ENCODE data around the gene GLI2.

Gene GLI2

DNA sequence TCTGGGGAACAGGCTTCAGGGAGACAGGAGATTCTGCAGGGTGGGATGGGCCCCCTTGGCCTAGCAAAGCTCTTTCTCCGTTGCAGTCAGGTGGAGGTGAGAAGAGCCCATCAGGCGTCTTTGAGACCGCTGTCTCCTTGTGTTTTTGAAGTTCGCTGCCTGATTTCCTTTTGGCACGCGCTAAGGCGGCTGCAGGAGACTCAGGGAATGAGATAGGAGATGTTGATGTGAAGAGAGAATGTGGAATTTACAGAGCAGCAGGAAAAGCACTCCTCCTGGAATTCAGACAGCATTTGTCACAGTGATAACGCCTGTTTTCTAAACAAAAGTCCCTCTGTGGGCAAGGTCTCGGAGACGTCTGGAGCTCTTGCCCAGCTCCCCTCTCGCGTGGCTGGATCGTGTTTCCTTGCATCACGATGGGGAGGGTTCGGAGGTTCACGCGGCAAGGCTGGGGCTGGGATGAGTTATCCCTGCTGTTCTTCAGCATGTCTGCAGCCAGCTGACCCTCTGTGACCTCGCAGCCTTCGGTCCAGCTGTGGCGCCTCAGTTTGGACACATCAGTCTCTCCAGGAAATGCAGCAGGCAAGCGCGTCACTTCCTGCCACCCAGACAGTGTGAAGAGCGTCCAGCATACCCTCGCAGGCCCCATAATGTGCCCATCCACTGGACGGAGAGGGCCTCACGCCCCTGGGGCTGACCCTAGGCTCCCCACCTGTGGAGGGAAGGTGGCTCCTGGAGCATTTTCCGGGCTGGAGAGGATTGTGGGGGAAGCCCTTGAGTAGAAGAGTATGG, 30.2 kb downstream of the GLI2 start:
- no peak overlapping the region for H2BK120ac ChIP-seq (ENCODE audit: low read depth, low read length)
- peak overlapping the region; percentile 42 for H3K14ac ChIP-seq (ENCODE audit: low read length)
- peaks cover 2 to 32% of the 10 kb centered on the region in 2 donors for H3K36me3 ChIP-seq (replicated peaks in 1 of 2; ENCODE audit: control insufficient read depth in 2 of 2, insufficient read depth in 2 of 2, low read length in 2 of 2)
- H3K4ac ChIP-seq (ENCODE audit: low read length), result no peak overlapping the region
- H3K79me1 ChIP-seq (ENCODE audit: low read depth, low read length), result peaks cover 36% of the 10 kb centered on the region
- no peaks in the 10 kb centered on the region for H3K9me3 ChIP-seq (replicated peaks in 1 of 2; ENCODE audit: control insufficient read depth in 2 of 2, insufficient read depth in 1 of 2, low read depth in 1 of 2, low read length in 2 of 2)
- H3K4me1 ChIP-seq (ENCODE audit: control insufficient read depth in 2 of 2, insufficient read depth in 1 of 2, low read depth in 1 of 2, low read length in 2 of 2), result peaks cover 42 to 49% of the 10 kb centered on the region in 2 donors
- H4K8ac ChIP-seq (ENCODE audit: low read depth, low read length), result peak overlapping the region; percentile 23
- no peak overlapping the region for H2BK12ac ChIP-seq (ENCODE audit: low read length)
- H3K4me2 ChIP-seq (ENCODE audit: insufficient read depth, low read length, poor library complexity, severe bottlenecking), result no peak overlapping the region
- DNase-seq (ENCODE audit: low spot score), result no peak
- H4K91ac ChIP-seq (ENCODE audit: low read depth, low read length, poor library complexity), result no peak overlapping the region
- WGBS, 2 donors (ENCODE audit: extremely low coverage in 2 of 2, insufficient read length in 2 of 2, insufficient replicate concordance in 1 of 2), result no CpG with 5 or more reads among the region's 27 CpGs
- H3K27ac ChIP-seq (replicated peaks; ENCODE audit: low read length), result no peak overlapping the region
- H3K4me3 ChIP-seq (ENCODE audit: low read length in 2 of 2), result no peak overlapping the region
- no peak overlapping the region for H2BK5ac ChIP-seq (ENCODE audit: low read length)
- H2BK15ac ChIP-seq (ENCODE audit: low read length), result peak overlapping the region; percentile 0
- H2AK5ac ChIP-seq (ENCODE audit: low read depth, low read length), result peak overlapping the region; percentile 41
- H3K27me3 ChIP-seq (ENCODE audit: control insufficient read depth in 3 of 3, insufficient read depth in 3 of 3, low read depth in 1 of 3, low read length in 3 of 3), result no peaks in the 10 kb centered on the region
- no peak overlapping the region for H2AFZ ChIP-seq (ENCODE audit: low read length)
- no peak overlapping the region for H3K23ac ChIP-seq (ENCODE audit: low read depth, low read length, poor library complexity)
- peak overlapping the region; percentile 60 for H3K9ac ChIP-seq (ENCODE audit: low read depth, low read length, poor library complexity)
- H3K18ac ChIP-seq (ENCODE audit: low read length), result peak overlapping the region; percentile 87

- Histone ChIP-seq H2BK120ac (ENCODE audit: low read depth, low read length) (no peak overlapping the region), H2BK15ac (ENCODE audit: low read length) (no peak overlapping the region), H3K18ac (ENCODE audit: low read length) (no peak overlapping the region), H3K79me1 (ENCODE audit: low read depth, low read length) (peaks cover 38% of the 10 kb centered on the region), H3K4me3 (ENCODE audit: low read length in 2 of 2) (no peak overlapping the region), H2AFZ (ENCODE audit: low read length) (no peak overlapping the region), H4K91ac (ENCODE audit: low read depth, low read length, poor library complexity) (no peak overlapping the region), H3K14ac (ENCODE audit: low read length) (peak overlapping the region; percentile 42), H2BK5ac (ENCODE audit: low read length) (no peak overlapping the region), H4K8ac (ENCODE audit: low read depth, low read length) (peak overlapping the region; percentile 23), H3K4me2 (ENCODE audit: insufficient read depth, low read length, poor library complexity, severe bottlenecking) (no peak overlapping the region), H3K9me3 (replicated peaks in 1 of 2; ENCODE audit: control insufficient read depth in 2 of 2, insufficient read depth in 1 of 2, low read depth in 1 of 2, low read length in 2 of 2) (no peaks in the 10 kb centered on the region), H3K9ac (ENCODE audit: low read depth, low read length, poor library complexity) (no peak overlapping the region), H3K4me1 (ENCODE audit: control insufficient read depth in 2 of 2, insufficient read depth in 1 of 2, low read depth in 1 of 2, low read length in 2 of 2) (peaks cover 48 to 50% of the 10 kb centered on the region in 2 donors), H3K27ac (replicated peaks; ENCODE audit: low read length) (no peak overlapping the region), H3K23ac (ENCODE audit: low read depth, low read length, poor library complexity) (no peak overlapping the region), H3K36me3 (replicated peaks in 1 of 2; ENCODE audit: control insufficient read depth in 2 of 2, insufficient read depth in 2 of 2, low read length in 2 of 2) (peaks cover 2 to 26% of the 10 kb centered on the region in 2 donors), H2AK5ac (ENCODE audit: low read depth, low read length) (no peak overlapping the region), H3K27me3 (ENCODE audit: control insufficient read depth in 3 of 3, insufficient read depth in 3 of 3, low read depth in 1 of 3, low read length in 3 of 3) (no peaks in the 10 kb centered on the region), H2BK12ac (ENCODE audit: low read length) (no peak overlapping the region), H3K4ac (ENCODE audit: low read length) (no peak overlapping the region)
- DNase-seq (ENCODE audit: low spot score), result no peak
- no CpG with 5 or more reads among the region's 14 CpGs for WGBS, 2 donors (ENCODE audit: extremely low coverage in 2 of 2, insufficient read length in 2 of 2, insufficient replicate concordance in 1 of 2)
These were observed 31.0 kb downstream of the GLI2 start for GRCh38 chr2:120766470-120767351.

DNA sequence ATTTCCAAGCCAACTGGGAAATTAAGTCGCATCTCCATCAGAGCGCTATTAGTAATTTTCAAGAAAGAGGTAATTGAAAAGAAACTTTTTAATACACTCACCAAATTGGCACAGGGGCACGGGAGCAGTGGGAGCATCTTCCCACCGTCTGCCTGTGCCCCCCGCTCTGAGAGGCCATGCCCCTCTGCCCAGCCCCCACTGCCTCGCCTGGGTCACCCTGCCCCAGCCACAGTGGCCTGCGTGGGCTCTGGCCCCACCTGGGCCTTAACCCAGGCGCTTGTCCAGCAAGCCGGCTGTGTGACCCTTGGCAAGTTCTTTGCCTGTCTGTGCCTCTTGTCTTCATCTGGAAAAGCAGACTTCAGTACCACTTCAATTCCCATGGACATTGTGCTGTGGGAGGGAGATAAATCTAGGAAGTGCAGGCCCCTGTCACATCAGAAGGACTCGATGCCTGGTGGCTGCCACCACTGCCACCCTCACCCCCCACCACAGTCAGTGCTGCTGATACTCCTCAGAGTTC, 31.9 kb downstream of the GLI2 start:
- Histone ChIP-seq H3K27me3 (ENCODE audit: control insufficient read depth in 3 of 3, insufficient read depth in 3 of 3, low read depth in 1 of 3, low read length in 3 of 3) (no peaks in the 10 kb centered on the region), H3K9ac (ENCODE audit: low read depth, low read length, poor library complexity) (no peak overlapping the region), H2BK5ac (ENCODE audit: low read length) (no peak overlapping the region), H2BK12ac (ENCODE audit: low read length) (no peak overlapping the region), H3K14ac (ENCODE audit: low read length) (no peak overlapping the region), H2BK120ac (ENCODE audit: low read depth, low read length) (no peak overlapping the region), H4K8ac (ENCODE audit: low read depth, low read length) (no peak overlapping the region), H3K27ac (replicated peaks; ENCODE audit: low read length) (no peak overlapping the region), H3K36me3 (replicated peaks in 1 of 2; ENCODE audit: control insufficient read depth in 2 of 2, insufficient read depth in 2 of 2, low read length in 2 of 2) (peaks cover 2 to 26% of the 10 kb centered on the region in 2 donors), H4K91ac (ENCODE audit: low read depth, low read length, poor library complexity) (no peak overlapping the region), H3K9me3 (replicated peaks in 1 of 2; ENCODE audit: control insufficient read depth in 2 of 2, insufficient read depth in 1 of 2, low read depth in 1 of 2, low read length in 2 of 2) (no peaks in the 10 kb centered on the region), H3K79me1 (ENCODE audit: low read depth, low read length) (peaks cover 33% of the 10 kb centered on the region), H3K4me1 (ENCODE audit: control insufficient read depth in 2 of 2, insufficient read depth in 1 of 2, low read depth in 1 of 2, low read length in 2 of 2) (peaks cover 53 to 56% of the 10 kb centered on the region in 2 donors), H3K4me3 (ENCODE audit: low read length in 2 of 2) (no peak overlapping the region), H3K23ac (ENCODE audit: low read depth, low read length, poor library complexity) (no peak overlapping the region), H3K18ac (ENCODE audit: low read length) (no peak overlapping the region), H3K4me2 (ENCODE audit: insufficient read depth, low read length, poor library complexity, severe bottlenecking) (no peak overlapping the region), H3K4ac (ENCODE audit: low read length) (no peak overlapping the region), H2AK5ac (ENCODE audit: low read depth, low read length) (no peak overlapping the region), H2BK15ac (ENCODE audit: low read length) (no peak overlapping the region), H2AFZ (ENCODE audit: low read length) (no peak overlapping the region)
- no CpG with 5 or more reads among the region's 10 CpGs for WGBS, 2 donors (ENCODE audit: extremely low coverage in 2 of 2, insufficient read length in 2 of 2, insufficient replicate concordance in 1 of 2)
- no peak for DNase-seq (ENCODE audit: low spot score)

Measured in neuronal stem cell (in vitro differentiated cells).